ENCODE data around the gene SLC17A2. TPM values are rescaled to one million over a fixed set of nuclear protein-coding genes. Genes with fewer than 3 reads are reported as not detected.

Gene SLC17A2
- total and polyA plus RNA-seq, 4 donors = not detected

GRCh38 chr6:25888626-25889025 lies 41.9 kb downstream of the SLC17A2 start:
- DNase-seq = no peak
- Histone ChIP-seq H3K27ac (ENCODE audit: low read depth in 1 of 2, low read length in 2 of 2) (no peak overlapping the region), H3K36me3 (ENCODE audit: control insufficient read depth in 1 of 2, insufficient read depth in 2 of 2, low read length in 1 of 2) (no peaks in the 10 kb centered on the region), H3K9me3 (ENCODE audit: control insufficient read depth, low read length) (no peaks in the 10 kb centered on the region), H3K4me3 (ENCODE audit: low read length in 2 of 2) (no peak overlapping the region), H3K4me1 (ENCODE audit: control insufficient read depth in 1 of 2, insufficient read depth in 2 of 2, low read length in 2 of 2) (no peaks in the 10 kb centered on the region), H3K27me3 (ENCODE audit: control insufficient read depth in 1 of 2, insufficient read depth in 2 of 2, low read length in 1 of 2) (no peaks in the 10 kb centered on the region)
- WGBS, 2 donors = 86 to 87% methylated on average over 2 of the region's 2 CpGs
- ATAC-seq (ENCODE audit: low FRiP score) = no peak
- intact Hi-C loops (cut with DNase I) = loop anchor here in 1 of 2 donors (10.0 kb wide), 1 partner anchor 164 kb away; a partner anchor contains a TSS

GRCh38 chr6:25886066-25886465 lies 44.4 kb downstream of the SLC17A2 start:
- 91 to 92% methylated on average over 2 of the region's 2 CpGs for WGBS, 2 donors
- ATAC-seq (ENCODE audit: low FRiP score) = no peak
- intact Hi-C loops (cut with DNase I) = loop anchor here in 1 of 2 donors (10.0 kb wide), 1 partner anchor 161 kb away; a partner anchor contains a TSS

GRCh38 chr6:25883991-25884390 lies 46.5 kb downstream of the SLC17A2 start:
- WGBS, 2 donors = 64 to 69% methylated on average over 2 of the region's 2 CpGs
- no peaks in the 10 kb centered on the region for H3K27me3 ChIP-seq (ENCODE audit: control insufficient read depth in 1 of 2, insufficient read depth in 2 of 2, low read length in 1 of 2)
- H3K4me3 ChIP-seq (ENCODE audit: low read length in 2 of 2) = no peak overlapping the region
- H3K9me3 ChIP-seq (ENCODE audit: control insufficient read depth, low read length) = no peaks in the 10 kb centered on the region
- ATAC-seq (ENCODE audit: low FRiP score) = no peak
- intact Hi-C loops (cut with DNase I) = loop anchor here in 1 of 2 donors (10.0 kb wide), 1 partner anchor 159 kb away; a partner anchor contains a TSS
- H3K27ac ChIP-seq (ENCODE audit: low read depth in 1 of 2, low read length in 2 of 2) = no peak overlapping the region
- DNase-seq = no peak
- no peaks in the 10 kb centered on the region for H3K4me1 ChIP-seq (ENCODE audit: control insufficient read depth in 1 of 2, insufficient read depth in 2 of 2, low read length in 2 of 2)
- H3K36me3 ChIP-seq (ENCODE audit: control insufficient read depth in 1 of 2, insufficient read depth in 2 of 2, low read length in 1 of 2) = no peaks in the 10 kb centered on the region

More at GRCh38 chr6:25886066-25886465, 44.4 kb downstream of the SLC17A2 start:
- H3K36me3 ChIP-seq (ENCODE audit: control insufficient read depth in 1 of 2, insufficient read depth in 2 of 2, low read length in 1 of 2) = no peaks in the 10 kb centered on the region
- no peak overlapping the region for H3K27ac ChIP-seq (ENCODE audit: low read depth in 1 of 2, low read length in 2 of 2)
- no peaks in the 10 kb centered on the region for H3K27me3 ChIP-seq (ENCODE audit: control insufficient read depth in 1 of 2, insufficient read depth in 2 of 2, low read length in 1 of 2)
- DNase-seq = no peak
- H3K4me3 ChIP-seq (ENCODE audit: low read length in 2 of 2) = no peak overlapping the region
- H3K9me3 ChIP-seq (ENCODE audit: control insufficient read depth, low read length) = no peaks in the 10 kb centered on the region
- no peaks in the 10 kb centered on the region for H3K4me1 ChIP-seq (ENCODE audit: control insufficient read depth in 1 of 2, insufficient read depth in 2 of 2, low read length in 2 of 2)

GRCh38 chr6:25883536-25883935 lies 47.0 kb downstream of the SLC17A2 start:
- ATAC-seq (ENCODE audit: low FRiP score) (no peak), DNase-seq (no peak)
- intact Hi-C loops (cut with DNase I) = loop anchor here in 1 of 2 donors (10.0 kb wide), 1 partner anchor 159 kb away; a partner anchor contains a TSS
- H3K4me1 ChIP-seq (ENCODE audit: control insufficient read depth in 1 of 2, insufficient read depth in 2 of 2, low read length in 2 of 2) = no peaks in the 10 kb centered on the region
- H3K27ac ChIP-seq (ENCODE audit: low read depth in 1 of 2, low read length in 2 of 2) = no peak overlapping the region
- H3K36me3 ChIP-seq (ENCODE audit: control insufficient read depth in 1 of 2, insufficient read depth in 2 of 2, low read length in 1 of 2) = no peaks in the 10 kb centered on the region
- H3K9me3 ChIP-seq (ENCODE audit: control insufficient read depth, low read length) = no peaks in the 10 kb centered on the region
- H3K4me3 ChIP-seq (ENCODE audit: low read length in 2 of 2) = no peak overlapping the region
- 94 to 96% methylated on average over 1 of the region's 1 CpG for WGBS, 2 donors
- no peaks in the 10 kb centered on the region for H3K27me3 ChIP-seq (ENCODE audit: control insufficient read depth in 1 of 2, insufficient read depth in 2 of 2, low read length in 1 of 2)

- Histone ChIP-seq H3K36me3 (ENCODE audit: control insufficient read depth in 1 of 2, insufficient read depth in 2 of 2, low read length in 1 of 2) (no peaks in the 10 kb centered on the region), H3K4me1 (ENCODE audit: control insufficient read depth in 1 of 2, insufficient read depth in 2 of 2, low read length in 2 of 2) (no peaks in the 10 kb centered on the region), H3K9me3 (ENCODE audit: control insufficient read depth, low read length) (no peaks in the 10 kb centered on the region), H3K27me3 (ENCODE audit: control insufficient read depth in 1 of 2, insufficient read depth in 2 of 2, low read length in 1 of 2) (no peaks in the 10 kb centered on the region), H3K27ac (ENCODE audit: low read depth in 1 of 2, low read length in 2 of 2) (no peak overlapping the region), H3K4me3 (ENCODE audit: low read length in 2 of 2) (no peak overlapping the region)
- peak; percentile 45 to 74 for DNase-seq
- intact Hi-C loops (cut with DNase I) = loop anchor here in 1 of 2 donors (10.0 kb wide), 1 partner anchor 157 kb away; a partner anchor contains a TSS
- ATAC-seq (ENCODE audit: low FRiP score) = no peak
- 70 to 72% methylated on average over 28 of the region's 28 CpGs for WGBS, 2 donors
Observed at GRCh38 chr6:25882051-25882496, 48.4 kb downstream of the SLC17A2 start.

GRCh38 chr6:25880601-25881000 lies 49.9 kb downstream of the SLC17A2 start:
- ATAC-seq (ENCODE audit: low FRiP score) = no peak
- Histone ChIP-seq H3K27me3 (ENCODE audit: control insufficient read depth in 1 of 2, insufficient read depth in 2 of 2, low read length in 1 of 2) (no peaks in the 10 kb centered on the region), H3K9me3 (ENCODE audit: control insufficient read depth, low read length) (no peaks in the 10 kb centered on the region), H3K4me1 (ENCODE audit: control insufficient read depth in 1 of 2, insufficient read depth in 2 of 2, low read length in 2 of 2) (no peaks in the 10 kb centered on the region), H3K27ac (ENCODE audit: low read depth in 1 of 2, low read length in 2 of 2) (no peak overlapping the region), H3K36me3 (ENCODE audit: control insufficient read depth in 1 of 2, insufficient read depth in 2 of 2, low read length in 1 of 2) (no peaks in the 10 kb centered on the region), H3K4me3 (ENCODE audit: low read length in 2 of 2) (no peak overlapping the region)
- DNase-seq = no peak
- WGBS, 2 donors = 93 to 94% methylated on average over 4 of the region's 4 CpGs
- intact Hi-C loops (cut with DNase I) = loop anchor here in 1 of 2 donors (10.0 kb wide), 1 partner anchor 156 kb away; a partner anchor contains a TSS

GRCh38 chr6:25878721-25879322 lies 51.7 kb downstream of the SLC17A2 start:
- WGBS, 2 donors = 97% methylated on average over 2 of the region's 2 CpGs
- Histone ChIP-seq H3K27me3 (ENCODE audit: control insufficient read depth in 1 of 2, insufficient read depth in 2 of 2, low read length in 1 of 2) (no peaks in the 10 kb centered on the region), H3K4me1 (ENCODE audit: control insufficient read depth in 1 of 2, insufficient read depth in 2 of 2, low read length in 2 of 2) (no peaks in the 10 kb centered on the region), H3K27ac (ENCODE audit: low read depth in 1 of 2, low read length in 2 of 2) (no peak overlapping the region), H3K4me3 (ENCODE audit: low read length in 2 of 2) (no peak overlapping the region), H3K36me3 (ENCODE audit: control insufficient read depth in 1 of 2, insufficient read depth in 2 of 2, low read length in 1 of 2) (no peaks in the 10 kb centered on the region), H3K9me3 (ENCODE audit: control insufficient read depth, low read length) (no peaks in the 10 kb centered on the region)
- DNase-seq = no peak
- no peak for ATAC-seq (ENCODE audit: low FRiP score)
- intact Hi-C loops (cut with DNase I) = no loop called here

- Histone ChIP-seq H3K27me3 (ENCODE audit: control insufficient read depth in 1 of 2, insufficient read depth in 2 of 2, low read length in 1 of 2) (no peaks in the 10 kb centered on the region), H3K36me3 (ENCODE audit: control insufficient read depth in 1 of 2, insufficient read depth in 2 of 2, low read length in 1 of 2) (no peaks in the 10 kb centered on the region), H3K4me1 (ENCODE audit: control insufficient read depth in 1 of 2, insufficient read depth in 2 of 2, low read length in 2 of 2) (no peaks in the 10 kb centered on the region), H3K27ac (ENCODE audit: low read depth in 1 of 2, low read length in 2 of 2) (no peak overlapping the region), H3K9me3 (ENCODE audit: control insufficient read depth, low read length) (no peaks in the 10 kb centered on the region), H3K4me3 (ENCODE audit: low read length in 2 of 2) (no peak overlapping the region)
- no peak for ATAC-seq (ENCODE audit: low FRiP score)
- intact Hi-C loops (cut with DNase I) = no loop called here
- DNase-seq = no peak
- whole genome bisulfite sequencing, 2 donors = 89 to 91% methylated on average over 3 of the region's 3 CpGs
Observed at GRCh38 chr6:25875926-25876602, 54.4 kb downstream of the SLC17A2 start.

GRCh38 chr6:25875563-25875905 lies 55.0 kb downstream of the SLC17A2 start:
- WGBS, 2 donors = 83 to 86% methylated on average over 3 of the region's 3 CpGs

More at GRCh38 chr6:25875563-25875905, 55.0 kb downstream of the SLC17A2 start:
- Histone ChIP-seq H3K9me3 (ENCODE audit: control insufficient read depth, low read length) (no peaks in the 10 kb centered on the region), H3K4me1 (ENCODE audit: control insufficient read depth in 1 of 2, insufficient read depth in 2 of 2, low read length in 2 of 2) (no peaks in the 10 kb centered on the region), H3K4me3 (ENCODE audit: low read length in 2 of 2) (no peak overlapping the region), H3K36me3 (ENCODE audit: control insufficient read depth in 1 of 2, insufficient read depth in 2 of 2, low read length in 1 of 2) (no peaks in the 10 kb centered on the region), H3K27ac (ENCODE audit: low read depth in 1 of 2, low read length in 2 of 2) (no peak overlapping the region), H3K27me3 (ENCODE audit: control insufficient read depth in 1 of 2, insufficient read depth in 2 of 2, low read length in 1 of 2) (no peaks in the 10 kb centered on the region)
- ATAC-seq (ENCODE audit: low FRiP score) (no peak), DNase-seq (no peak)
- intact Hi-C loops (cut with DNase I) = no loop called here
